Measurements from ENCODE around the gene ST14.

GRCh38 chr11:130237282-130238006, 77.9 kb downstream of the ST14 start:
- TF ChIP-seq CTCF (IDR thresholded peaks at IDR 0.05) (no peak), POLR2AphosphoS5 (IDR thresholded peaks at IDR 0.05; ENCODE audit: insufficient read depth in 1 of 2, low read depth in 1 of 2) (no peak)

Data from vagina (tissue), 2 donors.